ENCODE results near the gene OCA2. TPM values are rescaled to one million over a fixed set of nuclear protein-coding genes. Genes with fewer than 3 reads are reported as not detected.

OCA2 gene
- total RNA-seq, 1 experiment from 2014 or later, result 0.09 TPM

DNA sequence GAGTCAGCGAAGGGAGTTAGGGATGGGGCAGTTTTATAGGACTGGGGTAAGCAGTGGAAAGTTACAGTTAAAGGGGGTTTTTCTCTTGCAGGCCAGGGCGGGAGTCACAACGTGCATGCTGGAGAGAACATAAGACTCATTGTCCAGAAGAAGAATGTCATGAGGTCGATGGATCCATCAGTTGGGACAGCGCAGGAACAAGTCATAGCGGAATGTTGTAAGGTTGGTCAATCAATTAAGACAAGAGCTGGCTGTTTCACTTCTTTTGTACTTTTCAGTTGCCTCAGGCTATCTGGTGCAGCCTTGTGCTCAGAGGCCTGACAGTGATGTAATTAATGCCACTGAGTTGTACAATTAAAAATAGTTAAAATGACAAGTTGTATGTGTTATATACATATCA is 165.6 kb downstream of the OCA2 start:
- Histone ChIP-seq H3K4me1 (ENCODE audit: insufficient read depth, low read length, poor library complexity, severe bottlenecking) (no peaks in the 10 kb centered on the region), H3K36me3 (ENCODE audit: insufficient read depth, low read length, poor library complexity, severe bottlenecking) (no peaks in the 10 kb centered on the region), H3K27me3 (replicated peaks; ENCODE audit: insufficient read depth, low read depth, low read length, poor library complexity) (no peaks in the 10 kb centered on the region), H3K9me3 (ENCODE audit: low read depth, low read length, poor library complexity, severe bottlenecking) (peaks cover 19% of the 10 kb centered on the region), H3K27ac (ENCODE audit: low read depth, low read length, poor library complexity, severe bottlenecking) (no peak overlapping the region), H3K4me3 (ENCODE audit: low read depth, low read length, poor library complexity, severe bottlenecking) (no peak overlapping the region)
- intact Hi-C loops (cut with micrococcal nuclease; ENCODE audit: unreplicated experiment), result no loop called here
- POLR2A ChIA-PET (ENCODE audit: low non-redundant PET), result no interaction called here
- DNase-seq (ENCODE audit: low spot score), result no peak
- TF ChIP-seq, protein P1, sequence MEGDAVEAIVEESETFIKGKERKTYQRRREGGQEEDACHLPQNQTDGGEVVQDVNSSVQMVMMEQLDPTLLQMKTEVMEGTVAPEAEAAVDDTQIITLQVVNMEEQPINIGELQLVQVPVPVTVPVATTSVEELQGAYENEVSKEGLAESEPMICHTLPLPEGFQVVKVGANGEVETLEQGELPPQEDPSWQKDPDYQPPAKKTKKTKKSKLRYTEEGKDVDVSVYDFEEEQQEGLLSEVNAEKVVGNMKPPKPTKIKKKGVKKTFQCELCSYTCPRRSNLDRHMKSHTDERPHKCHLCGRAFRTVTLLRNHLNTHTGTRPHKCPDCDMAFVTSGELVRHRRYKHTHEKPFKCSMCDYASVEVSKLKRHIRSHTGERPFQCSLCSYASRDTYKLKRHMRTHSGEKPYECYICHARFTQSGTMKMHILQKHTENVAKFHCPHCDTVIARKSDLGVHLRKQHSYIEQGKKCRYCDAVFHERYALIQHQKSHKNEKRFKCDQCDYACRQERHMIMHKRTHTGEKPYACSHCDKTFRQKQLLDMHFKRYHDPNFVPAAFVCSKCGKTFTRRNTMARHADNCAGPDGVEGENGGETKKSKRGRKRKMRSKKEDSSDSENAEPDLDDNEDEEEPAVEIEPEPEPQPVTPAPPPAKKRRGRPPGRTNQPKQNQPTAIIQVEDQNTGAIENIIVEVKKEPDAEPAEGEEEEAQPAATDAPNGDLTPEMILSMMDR (conservative IDR thresholded peaks at IDR 0.05; ENCODE audit: low read depth, low read length), result no peak
- no peak for TF ChIP-seq EZH2 (IDR thresholded peaks at IDR 0.05; ENCODE audit: borderline replicate concordance, low read depth, low read length, poor library complexity, severe bottlenecking)
- CTCF ChIA-PET, result no interaction called here
- no TSS peak for BruUV-seq (replicated peaks)

DNA sequence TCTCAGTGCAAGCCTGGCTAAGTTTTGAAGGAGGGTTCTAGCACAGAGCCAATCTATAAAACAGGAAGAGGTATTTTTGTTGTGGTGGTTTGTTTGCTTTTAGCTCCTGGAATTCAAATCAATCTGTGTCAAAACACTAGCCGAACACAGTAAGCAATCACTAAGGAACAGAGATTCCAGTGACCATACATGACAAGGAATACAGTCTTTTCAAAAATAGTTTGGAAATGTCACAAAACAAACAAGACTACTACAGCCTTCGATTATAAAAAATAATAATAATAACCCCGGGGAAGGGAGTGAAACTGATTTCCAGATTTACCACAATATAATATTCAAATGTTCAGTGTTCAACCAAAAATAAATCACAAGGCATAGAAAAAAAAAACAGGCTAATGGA is 166.5 kb downstream of the OCA2 start:
- no peak for TF ChIP-seq EZH2 (IDR thresholded peaks at IDR 0.05; ENCODE audit: borderline replicate concordance, low read depth, low read length, poor library complexity, severe bottlenecking)
- TF ChIP-seq, protein P1 (conservative IDR thresholded peaks at IDR 0.05; ENCODE audit: low read depth, low read length), result no peak
- no peaks in the 10 kb centered on the region for H3K36me3 ChIP-seq (ENCODE audit: insufficient read depth, low read length, poor library complexity, severe bottlenecking)
- intact Hi-C loops (cut with micrococcal nuclease; ENCODE audit: unreplicated experiment), result no loop called here
- no peak for DNase-seq (ENCODE audit: low spot score)
- no peak overlapping the region for H3K27ac ChIP-seq (ENCODE audit: low read depth, low read length, poor library complexity, severe bottlenecking)
- H3K4me3 ChIP-seq (ENCODE audit: low read depth, low read length, poor library complexity, severe bottlenecking), result no peak overlapping the region
- no TSS peak for BruUV-seq (replicated peaks)
- POLR2A ChIA-PET (ENCODE audit: low non-redundant PET), result no interaction called here
- no peaks in the 10 kb centered on the region for H3K4me1 ChIP-seq (ENCODE audit: insufficient read depth, low read length, poor library complexity, severe bottlenecking)
- no peaks in the 10 kb centered on the region for H3K27me3 ChIP-seq (replicated peaks; ENCODE audit: insufficient read depth, low read depth, low read length, poor library complexity)
- peaks cover 19% of the 10 kb centered on the region for H3K9me3 ChIP-seq (ENCODE audit: low read depth, low read length, poor library complexity, severe bottlenecking)
- CTCF ChIA-PET, result no interaction called here

DNA sequence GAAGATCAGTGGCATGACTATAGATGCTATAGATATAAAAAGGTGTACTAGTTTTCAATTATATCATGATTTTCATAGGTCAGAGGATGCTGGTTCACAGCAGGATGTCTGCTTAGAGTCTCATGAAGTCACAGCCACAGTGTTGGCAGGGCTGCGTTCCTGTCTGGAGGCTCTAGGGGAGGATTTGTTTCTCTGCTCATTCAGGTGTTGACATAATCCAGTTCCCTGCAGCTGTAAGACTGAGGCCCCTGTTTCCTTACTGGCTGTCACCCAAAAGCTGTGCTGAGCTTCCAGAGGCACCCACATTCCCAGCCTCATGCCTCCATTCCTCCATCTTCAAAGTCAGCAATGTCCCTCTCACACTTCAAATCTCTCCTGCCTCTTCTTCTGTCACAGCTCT is 170.7 kb downstream of the OCA2 start:
- intact Hi-C loops (cut with micrococcal nuclease; ENCODE audit: unreplicated experiment), result no loop called here
- TF ChIP-seq EZH2 (IDR thresholded peaks at IDR 0.05; ENCODE audit: borderline replicate concordance, low read depth, low read length, poor library complexity, severe bottlenecking), result no peak
- TF ChIP-seq, protein P1 (conservative IDR thresholded peaks at IDR 0.05; ENCODE audit: low read depth, low read length), result no peak
- ChIA-PET CTCF (no interaction called here), POLR2A (ENCODE audit: low non-redundant PET) (no interaction called here)
- Histone ChIP-seq H3K4me3 (ENCODE audit: low read depth, low read length, poor library complexity, severe bottlenecking) (no peak overlapping the region), H3K27me3 (replicated peaks; ENCODE audit: insufficient read depth, low read depth, low read length, poor library complexity) (no peaks in the 10 kb centered on the region), H3K9me3 (ENCODE audit: low read depth, low read length, poor library complexity, severe bottlenecking) (peaks cover 14% of the 10 kb centered on the region), H3K36me3 (ENCODE audit: insufficient read depth, low read length, poor library complexity, severe bottlenecking) (no peaks in the 10 kb centered on the region), H3K27ac (ENCODE audit: low read depth, low read length, poor library complexity, severe bottlenecking) (no peak overlapping the region), H3K4me1 (ENCODE audit: insufficient read depth, low read length, poor library complexity, severe bottlenecking) (no peaks in the 10 kb centered on the region)
- BruUV-seq (replicated peaks), result no TSS peak
- DNase-seq (ENCODE audit: low spot score), result no peak
